Adrenal gland (tissue), 12 donors: Measurements from ENCODE around the gene TMEM132D. TPM values are rescaled to one million over a fixed set of nuclear protein-coding genes. Genes with fewer than 3 reads are reported as not detected.

Experiments
- DNase-seq, 7 donors: peaks; one replicate each; pipeline ENCODE4 v3.0.0-alpha.2; 2019 to 2020
- H3K27ac ChIP-seq, 5 donors: fragments of 200-600 bp; sonication (generic) in 4 of 5; 1 replicate in 3 of 5; 2 replicates in 2 of 5; pipeline versions ENCODE4 v1.5.1 to v1.8.0; 2016 to 2020; ENCODE audit warnings: mild to moderate bottlenecking in 1 of 5
- H3K27me3 ChIP-seq: fragments of 200-600 bp; 2 replicates; pipeline ENCODE4 v1.8.0; 2021
- H3K36me3 ChIP-seq, 2 donors: fragments of 200-600 bp; replicated peaks in 1 of 2; 1 replicate in 1 of 2; 2 replicates in 1 of 2; pipeline versions ENCODE4 v1.5.1 to v1.8.0; 2018 to 2022
- H3K4me1 ChIP-seq, 2 donors: fragments of 200-600 bp; replicated peaks in 1 of 2; 1 replicate in 1 of 2; 2 replicates in 1 of 2; pipeline versions ENCODE4 v1.5.1 to v1.8.0; 2018 to 2021
- H3K4me3 ChIP-seq, 4 donors: fragments of 200-600 bp; sonication (generic) in 3 of 4; one replicate each; pipeline ENCODE4 v1.5.1; 2016 to 2018
- H3K9me3 ChIP-seq, 3 donors: fragments of 200-600 bp; sonication (generic) in 1 of 3; replicated peaks in 1 of 3; 1 replicate in 2 of 3; 2 replicates in 1 of 3; pipeline versions ENCODE4 v1.5.1 to v1.8.0; 2016 to 2021
- CTCF ChIP-seq, 6 experiments: fragments of 450-650 bp in 4 of 6; fragments of 200-600 bp in 2 of 6; sonication (generic) in 1 of 6; IDR thresholded peaks; 1 replicate in 5 of 6; 2 replicates in 1 of 6; pipeline versions ENCODE4 v1.5.1 to v1.8.0; 2016 to 2021; ENCODE audit warnings: antibody characterized with exemption in 6 of 6, mild to moderate bottlenecking in 2 of 6, moderate library complexity in 1 of 6
- POLR2A ChIP-seq, 2 donors: fragments of 450-650 bp; IDR thresholded peaks; one replicate each; pipeline ENCODE4 v1.6.1; 2017; ENCODE audit warnings: antibody characterized with exemption in 2 of 2, mild to moderate bottlenecking in 2 of 2, moderate library complexity in 1 of 2
- WGBS, 4 donors: extraction: QIAGEN DNeasy Blood & Tissue Kit in 2 of 4; methylation state at CpG; one replicate each; pipeline versions ENCODE4 v1.1.5 to v1.1.7; 2013 to 2017; 5-methylcytosine and 5-hydroxymethylcytosine counted together
- intact Hi-C, 2 donors: fragments of 100-400 bp; cut with DNase I; formaldehyde crosslinking; loops; one replicate each; pipeline versions ENCODE4 v1.14.1 to v1.15.0; 2022 to 2023
- polyA plus RNA-seq, 3 donors: library from polyadenylated mRNA; stranded (reverse); fragments of 200-250 nt in 2 of 3; fragments of 350-450 nt in 1 of 3; fragmentation: Illumina TruSeq in 1 of 3; extraction: RNeasy Lipid Tissue Mini Kit (QIAGEN cat#74804) in 1 of 3; gene quantifications; one replicate each; pipeline ENCODE4 v1.2.3, GENCODE V29; 2013 to 2014
- total RNA-seq, 9 donors: library from RNA; depleted of rRNA in 4 of 9; stranded (reverse); fragments of >200 nt in 4 of 9; fragments of 120-200 nt in 1 of 9; fragmentation: NEBNext Ultra II Directional in 1 of 9; extraction: Animal tissue kit (Norgen Biotek cat#: 25700) in 1 of 9; gene quantifications; one replicate each; pipeline versions ENCODE4 v1.1.0 to v1.2.4, GENCODE V29; 2013 to 2023
- donor health status: healthy with polysubstance abuse.
- donor health status: Bipolar disorder and iron deficiency.
- donor health status: DM: yes; HTN: yes; CAD: no.
- donor health status: DM: no; HTN: no; CAD: no.
- donor health status: DM: no; HTN: no; CAD: no.
- donor health status: DM: yes; HTN: yes; CAD: no.

TMEM132D gene
- total and polyA plus RNA-seq, 12 donors = 0.03 to 0.83 (median 0.35) TPM; not detected in 8

- TF ChIP-seq CTCF (IDR thresholded peaks at IDR 0.05) (no peak), POLR2A (IDR thresholded peaks at IDR 0.05) (no peak)
- Histone ChIP-seq H3K36me3 (no peaks in the 10 kb centered on the region), H3K4me1 (no peaks in the 10 kb centered on the region), H3K4me3 (no peak overlapping the region), H3K9me3 (no peaks in the 10 kb centered on the region), H3K27ac (no peak overlapping the region), H3K27me3 (peaks cover 10% of the 10 kb centered on the region)
- DNase-seq = no peak
- intact Hi-C loops = loop anchor here in 1 of 2 donors (5.0 to 10.0 kb wide), 2 partner anchors 1127 to 1645 kb away; partner anchors contain the start of gene TMEM132C
- 75 to 86% (median 81%) methylated on average over 14 to 22 of the region's 22 CpGs for WGBS, 4 donors
These were observed 5.5 kb upstream of the TMEM132D start for GRCh38 chr12:129909051-129910020.

GRCh38 chr12:129903092-129903945 is 506 bp downstream of the TMEM132D start:
- WGBS, 4 donors = 0 to 2% (median 2%) methylated on average over 15 to 93 of the region's 93 CpGs
- no peak overlapping the region for H3K4me3 ChIP-seq
- no peaks in the 10 kb centered on the region for H3K9me3 ChIP-seq
- intact Hi-C loops = no loop called here
- H3K36me3 ChIP-seq = no peaks in the 10 kb centered on the region
- DNase-seq = no peak
- no peaks in the 10 kb centered on the region for H3K4me1 ChIP-seq
- H3K27ac ChIP-seq = no peak overlapping the region
- H3K27me3 ChIP-seq = peaks cover 27% of the 10 kb centered on the region
- no peak for TF ChIP-seq CTCF (IDR thresholded peaks at IDR 0.05)
- TF ChIP-seq POLR2A (IDR thresholded peaks at IDR 0.05) = no peak

GRCh38 chr12:129902371-129903091 is 1.3 kb downstream of the TMEM132D start:
- DNase-seq = no peak
- no peak overlapping the region for H3K4me3 ChIP-seq
- no peak overlapping the region for H3K27ac ChIP-seq
- no peaks in the 10 kb centered on the region for H3K36me3 ChIP-seq
- TF ChIP-seq POLR2A (IDR thresholded peaks at IDR 0.05) (no peak), CTCF (IDR thresholded peaks at IDR 0.05) (no peak)
- H3K4me1 ChIP-seq = no peaks in the 10 kb centered on the region
- H3K9me3 ChIP-seq = no peaks in the 10 kb centered on the region
- WGBS, 4 donors = 8 to 20% (median 13%) methylated on average over 19 of the region's 19 CpGs
- intact Hi-C loops = no loop called here
- H3K27me3 ChIP-seq = peaks cover 27% of the 10 kb centered on the region
